GM13977 (cell line): ENCODE results near the gene GFER.
A peak's percentile ranks its signal among the peaks of the same experiment; 100 is the strongest.

Source experiments
- DNase-seq: peaks from one replicate; pipeline ENCODE4 v3.0.0; 2012; ENCODE audit warnings: low spot score
- CTCF ChIP-seq: IDR thresholded peaks from 2 replicates; pipeline ENCODE4 v1.5.1; 2012; ENCODE audit warnings: mild to moderate bottlenecking, control low read depth; ENCODE audit not compliant: insufficient read depth; ENCODE audit errors: extremely low read depth, missing control alignments
- in situ Hi-C: fragments of 300-500 bp; cut with MboI; formaldehyde crosslinking; loops from one replicate; pipeline ENCODE4 v1.12.0; 2022; ENCODE audit warnings: low sequenced_read_pairs, low pct_unique_long_range_greater_than_20kb, mixed read lengths, inconsistent platforms; ENCODE audit not compliant: unreplicated experiment

The GFER gene

GRCh38 chr16:2005646-2006045 lies 21.7 kb downstream of the GFER start:
- DNase-seq, result no peak
- in situ Hi-C loops, result no loop called here
- peak; percentile 43 for TF ChIP-seq CTCF

- DNase-seq, result no peak
- in situ Hi-C loops, result no loop called here
- no peak for TF ChIP-seq CTCF
Measured at GRCh38 chr16:2006317-2006716, 22.3 kb downstream of the GFER start.

- in situ Hi-C loops, result no loop called here
- TF ChIP-seq CTCF, result no peak
- no peak for DNase-seq
Measured at GRCh38 chr16:2007081-2007836, 23.3 kb downstream of the GFER start.

GRCh38 chr16:2008009-2008526 lies 24.1 kb downstream of the GFER start:
- TF ChIP-seq CTCF, result no peak
- DNase-seq, result no peak
- in situ Hi-C loops, result no loop called here

GRCh38 chr16:2008631-2009163 lies 24.7 kb downstream of the GFER start:
- no peak for DNase-seq
- no peak for TF ChIP-seq CTCF
- in situ Hi-C loops, result no loop called here

- DNase-seq, result no peak
- in situ Hi-C loops, result no loop called here
- no peak for TF ChIP-seq CTCF
Measured at GRCh38 chr16:2009164-2009711, 25.2 kb downstream of the GFER start.
